ENCODE results near the gene DRAP1. TPM values are rescaled to one million over a fixed set of nuclear protein-coding genes. Genes with fewer than 3 reads are reported as not detected.

The DRAP1 gene
- total RNA-seq, 1 experiment from 2014 or later = 114 TPM

DNA sequence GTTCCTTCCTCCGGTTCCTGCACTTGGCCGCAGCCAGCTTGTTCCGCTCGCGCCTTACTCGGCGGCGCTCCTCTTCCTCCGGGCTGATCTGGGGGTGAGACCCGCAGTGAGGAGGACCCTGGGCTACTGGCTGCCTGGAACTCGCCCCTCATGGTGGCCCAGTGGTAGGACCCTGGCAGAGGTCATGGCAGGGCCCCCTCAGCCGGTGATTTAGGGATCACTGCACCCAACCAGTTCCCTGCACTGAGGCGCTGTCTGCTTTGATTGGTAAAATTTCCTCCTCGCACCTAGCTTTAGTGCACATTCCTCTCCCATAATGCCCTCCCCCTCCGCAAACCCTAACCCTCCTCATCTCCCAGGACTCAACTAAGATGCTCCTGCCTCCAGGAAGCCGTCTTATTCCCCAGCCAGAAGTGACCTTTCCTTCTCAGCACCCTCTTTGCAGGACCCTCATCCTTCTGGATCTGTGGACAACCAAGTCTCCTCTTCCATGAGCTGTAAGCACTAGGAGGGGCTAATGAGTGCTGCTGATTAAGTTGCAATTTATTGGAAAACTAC lies 25.1 kb upstream of the DRAP1 start:
- H3K4me3 Mint-ChIP-seq = no peak overlapping the region

More for the DNA sequence above, 25.1 kb upstream of the DRAP1 start:
- ATAC-seq (no peak), DNase-seq (ENCODE audit: low spot score) (no peak)
- Mint-ChIP-seq H3K4me1 (peaks cover 39% of the 10 kb centered on the region), H3K27me3 (ENCODE audit: low read depth) (peaks cover 37% of the 10 kb centered on the region), H3K36me3 (peaks cover 2% of the 10 kb centered on the region), H3K9me3 (no peaks in the 10 kb centered on the region), H3K27ac (peak overlapping the region; percentile 3; the same call in 1 of the 2 replicates)
- CTCF ChIA-PET = interaction anchor here (1.3 to 11.9 kb wide), 4 partner anchors 10 to 182 kb away, joined by 3 to 539 read pairs (median 36); partner anchors contain the start of genes CFL1, EFEMP2, KAT5 and MUS81
- POLR2A ChIA-PET = interaction anchor here (7.2 kb wide), 1 partner anchor 34 kb away, joined by 90 read pairs; the partner anchor contains the start of genes CFL1 and MUS81
- TF ChIP-seq, protein P1, sequence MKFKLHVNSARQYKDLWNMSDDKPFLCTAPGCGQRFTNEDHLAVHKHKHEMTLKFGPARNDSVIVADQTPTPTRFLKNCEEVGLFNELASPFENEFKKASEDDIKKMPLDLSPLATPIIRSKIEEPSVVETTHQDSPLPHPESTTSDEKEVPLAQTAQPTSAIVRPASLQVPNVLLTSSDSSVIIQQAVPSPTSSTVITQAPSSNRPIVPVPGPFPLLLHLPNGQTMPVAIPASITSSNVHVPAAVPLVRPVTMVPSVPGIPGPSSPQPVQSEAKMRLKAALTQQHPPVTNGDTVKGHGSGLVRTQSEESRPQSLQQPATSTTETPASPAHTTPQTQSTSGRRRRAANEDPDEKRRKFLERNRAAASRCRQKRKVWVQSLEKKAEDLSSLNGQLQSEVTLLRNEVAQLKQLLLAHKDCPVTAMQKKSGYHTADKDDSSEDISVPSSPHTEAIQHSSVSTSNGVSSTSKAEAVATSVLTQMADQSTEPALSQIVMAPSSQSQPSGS (CRISPR knock-in tag; IDR thresholded peaks at IDR 0.05; ENCODE audit: borderline replicate concordance, low read depth) = no peak
- no peak for TF ChIP-seq MLX (CRISPR knock-in tag; IDR thresholded peaks at IDR 0.05)
- no peak for TF ChIP-seq OVOL2 (CRISPR knock-in tag; IDR thresholded peaks at IDR 0.05; ENCODE audit: borderline replicate concordance)
- TF ChIP-seq FOXK1 (CRISPR knock-in tag; IDR thresholded peaks at IDR 0.05) = no peak
- no peak for TF ChIP-seq CDX4 (CRISPR knock-in tag; IDR thresholded peaks at IDR 0.05; ENCODE audit: borderline replicate concordance)
- TF ChIP-seq NR2C2 (CRISPR knock-in tag; IDR thresholded peaks at IDR 0.05) = no peak
- TF ChIP-seq ELF4 (CRISPR knock-in tag; IDR thresholded peaks at IDR 0.05; ENCODE audit: low read depth) = no peak
- TF ChIP-seq E2F5 (CRISPR knock-in tag; IDR thresholded peaks at IDR 0.05) = no peak
- TF ChIP-seq, protein P2, sequence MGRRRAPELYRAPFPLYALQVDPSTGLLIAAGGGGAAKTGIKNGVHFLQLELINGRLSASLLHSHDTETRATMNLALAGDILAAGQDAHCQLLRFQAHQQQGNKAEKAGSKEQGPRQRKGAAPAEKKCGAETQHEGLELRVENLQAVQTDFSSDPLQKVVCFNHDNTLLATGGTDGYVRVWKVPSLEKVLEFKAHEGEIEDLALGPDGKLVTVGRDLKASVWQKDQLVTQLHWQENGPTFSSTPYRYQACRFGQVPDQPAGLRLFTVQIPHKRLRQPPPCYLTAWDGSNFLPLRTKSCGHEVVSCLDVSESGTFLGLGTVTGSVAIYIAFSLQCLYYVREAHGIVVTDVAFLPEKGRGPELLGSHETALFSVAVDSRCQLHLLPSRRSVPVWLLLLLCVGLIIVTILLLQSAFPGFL (CRISPR knock-in tag; IDR thresholded peaks at IDR 0.05; ENCODE audit: borderline replicate concordance) = no peak
- TF ChIP-seq, protein P3, sequence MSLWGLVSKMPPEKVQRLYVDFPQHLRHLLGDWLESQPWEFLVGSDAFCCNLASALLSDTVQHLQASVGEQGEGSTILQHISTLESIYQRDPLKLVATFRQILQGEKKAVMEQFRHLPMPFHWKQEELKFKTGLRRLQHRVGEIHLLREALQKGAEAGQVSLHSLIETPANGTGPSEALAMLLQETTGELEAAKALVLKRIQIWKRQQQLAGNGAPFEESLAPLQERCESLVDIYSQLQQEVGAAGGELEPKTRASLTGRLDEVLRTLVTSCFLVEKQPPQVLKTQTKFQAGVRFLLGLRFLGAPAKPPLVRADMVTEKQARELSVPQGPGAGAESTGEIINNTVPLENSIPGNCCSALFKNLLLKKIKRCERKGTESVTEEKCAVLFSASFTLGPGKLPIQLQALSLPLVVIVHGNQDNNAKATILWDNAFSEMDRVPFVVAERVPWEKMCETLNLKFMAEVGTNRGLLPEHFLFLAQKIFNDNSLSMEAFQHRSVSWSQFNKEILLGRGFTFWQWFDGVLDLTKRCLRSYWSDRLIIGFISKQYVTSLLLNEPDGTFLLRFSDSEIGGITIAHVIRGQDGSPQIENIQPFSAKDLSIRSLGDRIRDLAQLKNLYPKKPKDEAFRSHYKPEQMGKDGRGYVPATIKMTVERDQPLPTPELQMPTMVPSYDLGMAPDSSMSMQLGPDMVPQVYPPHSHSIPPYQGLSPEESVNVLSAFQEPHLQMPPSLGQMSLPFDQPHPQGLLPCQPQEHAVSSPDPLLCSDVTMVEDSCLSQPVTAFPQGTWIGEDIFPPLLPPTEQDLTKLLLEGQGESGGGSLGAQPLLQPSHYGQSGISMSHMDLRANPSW (CRISPR knock-in tag; conservative IDR thresholded peaks at IDR 0.05; ENCODE audit: low read depth) = no peak
- TF ChIP-seq ZNF512 (CRISPR knock-in tag; IDR thresholded peaks at IDR 0.05; ENCODE audit: borderline replicate concordance) = no peak
